HG03045 (cell line): Measurements from ENCODE around the gene RIPOR3.
"Not testable (repeated sequence)": the region's sequence is repeated elsewhere in the genome, so short reads cannot be mapped to it uniquely, and the experiment has no call there.

Experiments
- ATAC-seq: cut with Tn5 transposase; IDR thresholded peaks from one replicate; pipeline ENCODE4 v1.9.1; 2021; ENCODE audit warnings: mild to moderate bottlenecking, moderate library complexity; ENCODE audit not compliant: unreplicated experiment

The RIPOR3 gene

DNA sequence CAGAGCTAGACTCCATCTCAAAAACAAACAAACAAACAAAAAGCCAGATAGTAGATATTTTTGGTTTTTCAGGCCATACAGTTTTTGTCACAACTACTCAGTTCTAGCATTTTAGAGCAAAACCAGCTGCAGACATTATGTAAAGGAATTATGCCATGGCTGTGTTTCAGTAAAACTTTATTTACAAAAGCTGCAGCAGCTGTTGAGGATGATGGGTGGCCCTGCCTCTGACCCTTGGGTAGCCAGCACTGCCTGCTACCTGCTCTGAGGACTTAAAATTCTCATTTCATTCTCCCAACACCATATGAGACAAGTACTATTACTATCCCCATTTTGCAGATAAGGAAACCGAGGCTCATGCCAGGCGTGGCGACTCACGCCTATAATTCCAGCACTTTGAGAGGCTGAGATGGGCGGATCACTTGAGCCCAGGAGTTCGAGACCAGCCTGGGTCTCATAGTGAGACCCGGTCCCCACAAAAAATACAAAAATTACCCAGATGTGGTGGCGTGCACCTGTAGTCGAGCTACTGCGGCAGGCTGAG is 56.3 kb downstream of the RIPOR3 start:
- ATAC-seq = no peak

DNA sequence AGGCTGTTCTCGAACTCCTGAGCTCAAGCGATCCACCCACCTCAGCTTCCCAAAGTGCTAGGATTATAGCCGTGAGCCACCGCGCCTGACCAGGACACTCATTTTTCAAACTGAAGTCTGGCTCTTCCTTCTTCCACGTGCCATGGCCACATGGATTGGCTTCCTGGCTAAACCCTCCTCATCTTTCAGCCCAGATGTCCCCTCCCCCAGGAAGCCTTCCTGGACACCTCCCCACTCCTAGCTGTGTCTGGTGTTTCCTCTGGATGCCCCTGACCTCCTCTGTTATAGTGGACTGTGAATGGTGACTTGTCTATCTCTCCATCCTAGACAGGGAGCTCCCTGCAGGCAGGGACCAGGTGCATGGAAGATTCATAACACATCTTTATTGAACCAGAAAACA is 57.2 kb downstream of the RIPOR3 start:
- no peak for ATAC-seq

DNA sequence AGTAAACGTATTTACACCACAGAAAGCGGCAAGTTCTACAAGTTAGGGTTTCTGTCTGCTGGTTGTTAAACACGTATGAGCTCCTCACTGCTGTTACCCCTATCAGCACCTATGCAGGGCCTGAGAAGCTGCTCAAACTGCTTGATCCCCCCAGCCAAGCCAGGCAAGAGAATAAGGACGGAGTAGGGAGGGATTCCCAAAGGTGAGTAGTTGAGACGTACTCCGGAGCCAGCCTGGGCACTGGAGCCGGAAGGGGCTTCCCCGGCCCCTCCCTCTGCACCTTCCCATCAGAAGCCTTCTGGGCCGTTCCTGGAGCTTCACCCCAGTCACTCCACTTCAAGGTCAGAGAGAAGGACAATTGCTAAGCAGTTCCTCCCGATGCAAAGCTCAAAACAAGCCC is 58.0 kb downstream of the RIPOR3 start:
- ATAC-seq = no peak

- no peak for ATAC-seq
These were observed 58.6 kb downstream of the RIPOR3 start for GRCh38 chr20:50632701-50633100.

GRCh38 chr20:50632236-50632635 is 59.1 kb downstream of the RIPOR3 start:
- ATAC-seq = no peak

DNA sequence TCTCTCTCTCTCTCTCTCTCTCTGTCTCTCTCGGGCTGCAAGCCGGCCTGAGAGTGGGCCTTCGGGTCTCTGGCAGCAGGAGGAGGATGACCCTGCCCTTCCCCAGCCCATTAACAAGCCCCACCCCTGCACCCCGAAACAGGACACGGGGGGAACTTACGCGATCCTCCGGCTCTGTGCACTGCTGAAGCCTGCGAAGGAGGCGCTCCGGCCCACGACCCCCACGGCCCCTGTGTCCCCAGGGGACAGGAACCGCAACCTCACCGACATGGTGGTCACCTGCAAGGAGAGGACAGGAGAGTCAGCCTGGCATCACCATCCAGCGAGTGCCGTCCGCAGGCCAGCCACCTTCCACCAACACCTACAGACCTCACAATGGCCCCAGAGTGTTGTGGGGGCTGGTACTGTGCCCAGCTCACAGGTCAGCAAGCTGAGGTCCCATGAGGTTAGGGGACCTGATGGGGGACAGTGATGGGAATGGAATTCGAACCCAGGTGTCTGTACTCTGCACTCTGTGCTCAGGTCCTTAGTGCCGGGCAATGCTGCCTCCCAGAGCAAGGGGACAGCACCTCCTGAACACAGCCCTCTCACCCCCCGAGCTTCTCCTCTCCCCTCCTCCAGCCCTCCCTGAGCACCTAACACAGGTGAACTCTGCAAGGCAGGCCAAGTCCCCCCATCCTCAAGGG is 60.6 kb downstream of the RIPOR3 start:
- ATAC-seq = no peak

DNA sequence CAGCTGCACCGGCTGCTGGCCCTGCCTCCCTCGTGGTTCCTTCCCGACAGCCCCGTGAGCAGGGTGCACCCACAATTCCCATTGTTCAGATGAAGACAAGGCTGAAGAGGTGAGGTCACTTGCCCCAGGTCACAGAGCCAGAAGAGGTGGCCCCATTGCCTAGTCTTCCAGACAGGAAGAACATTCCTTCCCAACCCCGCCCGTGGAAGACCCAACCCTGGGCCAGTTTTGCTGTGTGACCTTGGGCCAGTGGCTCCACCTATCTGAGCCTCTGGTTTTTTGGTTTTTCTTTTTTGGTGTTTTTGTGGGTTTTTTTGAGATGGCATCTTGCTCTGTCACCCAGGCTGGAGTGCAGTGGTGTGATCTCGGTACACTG is 61.7 kb downstream of the RIPOR3 start:
- ATAC-seq = no peak

DNA sequence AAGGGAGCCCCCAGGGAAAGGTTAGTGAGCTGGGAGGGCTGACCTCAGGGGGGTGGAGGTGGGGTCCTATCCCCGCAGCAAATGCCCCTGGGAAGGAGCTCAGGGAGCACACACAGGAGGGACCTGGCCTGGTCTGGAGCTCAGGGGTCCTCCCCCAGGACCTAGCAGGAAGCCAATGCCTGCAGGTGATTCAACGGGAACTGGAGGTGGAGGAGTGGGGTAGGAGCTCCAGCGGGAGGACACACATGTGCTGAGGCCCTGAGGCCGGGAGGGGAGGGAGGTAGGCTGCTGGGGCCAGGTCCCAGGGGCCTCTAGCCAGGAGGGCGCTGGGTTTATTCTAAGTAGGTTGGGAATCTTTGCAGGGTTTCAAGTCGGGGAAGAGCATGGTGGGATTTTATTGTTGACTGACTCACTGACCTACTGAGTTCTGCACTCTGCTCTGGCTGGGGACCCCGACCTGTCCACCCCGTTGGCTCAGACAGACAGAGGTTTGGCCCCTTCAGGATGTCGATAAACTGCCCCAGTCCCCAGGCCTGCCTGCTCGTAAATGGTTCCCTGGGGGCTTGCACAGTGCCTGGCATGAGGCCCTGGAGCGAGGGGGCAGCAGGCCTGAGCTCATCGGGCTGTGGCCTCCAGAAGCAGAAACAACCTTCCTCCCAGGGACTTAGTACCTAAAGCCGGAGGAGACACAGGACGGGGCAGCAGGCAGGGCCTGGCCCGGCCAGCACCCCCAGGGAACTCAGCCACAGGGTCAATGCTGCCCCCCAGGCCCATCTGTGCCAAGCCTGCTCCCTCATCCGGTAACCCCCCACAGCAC is 62.3 kb downstream of the RIPOR3 start:
- no peak for ATAC-seq

DNA sequence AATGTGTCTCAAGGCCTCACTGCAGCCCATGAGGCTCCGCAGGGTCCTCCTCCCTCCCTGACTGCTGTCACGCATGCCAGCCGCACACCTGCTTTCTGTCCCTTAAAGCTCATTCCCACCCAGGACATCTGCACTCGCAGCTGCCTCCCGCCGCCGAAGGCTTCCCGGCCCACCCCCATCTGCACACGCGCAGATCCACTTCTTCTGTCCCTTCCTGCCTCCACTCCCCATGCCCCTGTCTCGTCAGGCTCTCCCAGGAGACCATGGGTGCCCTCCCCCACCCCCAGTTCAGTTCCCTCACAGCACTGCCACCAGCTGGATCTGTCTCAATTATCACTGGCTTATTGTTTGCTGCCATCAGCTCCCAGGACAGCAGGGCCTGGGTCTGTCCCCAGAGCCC is 63.0 kb downstream of the RIPOR3 start:
- no peak for ATAC-seq

- ATAC-seq = no peak
These were observed 63.6 kb downstream of the RIPOR3 start for GRCh38 chr20:50627747-50628146.

DNA sequence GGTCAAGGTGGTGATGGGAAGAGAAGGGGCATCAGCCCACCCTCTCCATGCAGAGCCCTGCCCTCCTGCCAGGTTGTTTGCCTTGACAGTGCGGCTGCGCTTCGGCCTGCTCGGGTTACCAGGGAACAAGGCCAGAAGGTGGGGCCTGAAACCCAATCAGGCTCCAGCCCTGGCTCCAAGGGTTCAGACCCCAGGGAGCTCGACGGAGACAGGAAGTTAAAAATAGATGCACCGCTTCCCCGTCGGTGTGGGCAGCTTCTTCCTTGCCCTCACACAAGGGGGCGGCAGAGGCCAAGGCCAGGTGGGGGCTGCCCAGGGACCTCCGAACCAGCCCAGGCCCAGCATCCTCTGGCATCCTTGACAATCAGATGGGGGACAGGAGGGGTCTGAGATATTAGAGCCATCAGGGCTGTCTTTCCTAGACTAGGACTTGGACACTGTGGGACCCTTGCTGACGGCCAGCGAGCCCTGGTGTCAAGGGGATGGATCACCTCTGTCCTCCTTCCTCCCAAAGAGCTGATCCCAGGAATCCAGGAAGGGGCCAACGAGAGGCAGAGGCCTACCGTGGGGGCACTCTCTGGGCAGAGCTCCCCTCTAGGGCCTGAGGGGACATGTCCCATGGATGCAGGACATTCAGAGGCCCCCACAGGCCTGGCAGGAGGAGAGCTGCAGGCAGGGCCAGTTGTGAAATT is 65.2 kb downstream of the RIPOR3 start:
- ATAC-seq = no peak

- no peak for ATAC-seq
These were observed 66.9 kb downstream of the RIPOR3 start for GRCh38 chr20:50624351-50625016.

- no peak for ATAC-seq
These were observed 70.2 kb downstream of the RIPOR3 start for GRCh38 chr20:50621068-50621665.

DNA sequence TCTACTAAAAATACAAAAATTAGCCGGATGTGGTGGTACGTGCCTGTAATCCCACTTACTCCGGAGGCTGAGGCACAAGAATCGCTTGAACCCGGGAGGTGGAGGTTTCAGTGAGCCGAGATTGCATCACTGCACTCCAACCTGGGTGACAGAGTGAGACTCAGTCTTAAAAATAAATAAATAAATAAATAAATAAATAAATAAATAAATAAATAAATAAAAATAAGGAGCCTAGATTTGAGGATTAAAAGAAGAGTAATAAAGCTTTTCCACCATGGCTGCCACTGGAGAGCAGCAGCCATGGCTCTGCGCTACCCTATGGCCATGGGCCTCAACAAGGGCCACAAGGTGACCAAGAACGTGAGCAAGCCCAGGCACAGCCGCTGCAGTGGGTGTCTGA is 70.9 kb downstream of the RIPOR3 start:
- not testable (repeated sequence) for ATAC-seq

DNA sequence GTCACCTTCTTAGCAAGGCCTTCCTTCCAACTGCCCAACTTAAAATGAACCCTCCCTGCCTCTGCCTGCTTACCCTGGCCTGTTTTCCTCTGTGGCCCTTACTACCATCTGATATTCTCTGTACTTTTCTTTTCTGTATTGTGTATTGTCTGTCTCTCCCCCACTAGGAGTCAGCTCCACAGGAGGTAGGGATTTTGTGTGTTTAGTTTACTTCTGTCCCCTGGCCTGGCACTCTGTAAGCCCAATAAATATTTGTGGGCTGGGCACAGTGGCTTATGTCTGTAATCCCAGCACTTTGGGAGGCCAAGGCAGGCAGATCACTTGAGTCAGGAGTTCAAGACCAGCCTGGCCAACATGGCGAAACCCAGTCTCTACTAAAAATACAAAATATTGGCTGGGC is 72.8 kb downstream of the RIPOR3 start:
- no peak for ATAC-seq

DNA sequence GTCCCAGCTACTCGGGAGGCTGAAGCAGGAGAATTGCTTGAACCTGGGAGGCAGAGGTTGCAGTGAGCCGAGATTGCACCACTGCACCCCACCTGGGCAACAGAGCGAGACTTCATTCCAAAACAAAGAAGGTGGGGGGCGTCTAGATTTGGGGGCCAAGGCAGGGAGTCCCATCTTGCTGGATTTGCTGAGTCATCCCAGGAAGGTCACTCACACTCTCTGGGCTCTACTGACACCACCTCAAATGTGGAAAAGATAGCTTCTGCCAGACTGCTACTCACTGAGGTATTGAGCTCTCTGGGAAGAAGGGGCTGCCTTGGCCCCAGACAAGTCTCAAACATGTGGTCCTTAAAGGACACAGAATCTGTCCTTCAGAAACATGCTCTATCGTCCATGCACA is 74.3 kb downstream of the RIPOR3 start:
- no peak for ATAC-seq

GRCh38 chr20:50615407-50615806 is 75.9 kb downstream of the RIPOR3 start:
- ATAC-seq = no peak

DNA sequence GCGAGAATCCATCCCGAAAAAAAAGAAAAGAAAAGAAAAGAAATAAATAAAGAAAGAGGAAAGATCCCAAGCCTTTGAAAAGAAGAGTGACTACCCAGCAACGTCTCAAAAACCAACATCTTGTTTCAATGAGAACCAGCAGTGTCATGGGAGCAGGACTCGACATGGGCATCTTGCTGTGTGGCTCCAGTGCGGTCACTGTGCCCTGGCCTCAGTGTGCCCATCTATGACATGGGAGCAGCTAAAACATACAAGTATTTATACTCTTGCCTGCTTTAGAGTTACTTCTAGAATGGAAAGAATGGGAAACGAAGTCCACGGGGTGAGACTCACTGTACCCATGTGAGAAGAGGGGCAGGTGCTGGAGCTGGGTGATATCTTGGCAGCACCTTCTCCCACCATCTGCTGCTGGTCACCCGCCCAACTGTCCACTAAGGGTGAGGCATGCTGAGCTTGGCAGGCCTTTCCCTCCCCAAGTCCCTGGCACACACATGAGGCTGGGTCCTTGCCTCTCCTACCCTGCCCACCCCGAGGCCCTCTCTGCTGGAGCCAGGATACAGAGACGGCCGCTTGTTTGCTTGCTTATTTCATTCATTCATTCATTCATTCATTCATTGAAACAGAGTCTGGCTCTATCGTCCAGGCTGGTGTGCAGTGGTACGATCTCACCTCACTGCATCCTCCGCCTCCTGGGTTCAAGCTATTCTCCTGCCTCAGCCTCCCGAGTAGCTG is 77.7 kb downstream of the RIPOR3 start:
- ATAC-seq = no peak

DNA sequence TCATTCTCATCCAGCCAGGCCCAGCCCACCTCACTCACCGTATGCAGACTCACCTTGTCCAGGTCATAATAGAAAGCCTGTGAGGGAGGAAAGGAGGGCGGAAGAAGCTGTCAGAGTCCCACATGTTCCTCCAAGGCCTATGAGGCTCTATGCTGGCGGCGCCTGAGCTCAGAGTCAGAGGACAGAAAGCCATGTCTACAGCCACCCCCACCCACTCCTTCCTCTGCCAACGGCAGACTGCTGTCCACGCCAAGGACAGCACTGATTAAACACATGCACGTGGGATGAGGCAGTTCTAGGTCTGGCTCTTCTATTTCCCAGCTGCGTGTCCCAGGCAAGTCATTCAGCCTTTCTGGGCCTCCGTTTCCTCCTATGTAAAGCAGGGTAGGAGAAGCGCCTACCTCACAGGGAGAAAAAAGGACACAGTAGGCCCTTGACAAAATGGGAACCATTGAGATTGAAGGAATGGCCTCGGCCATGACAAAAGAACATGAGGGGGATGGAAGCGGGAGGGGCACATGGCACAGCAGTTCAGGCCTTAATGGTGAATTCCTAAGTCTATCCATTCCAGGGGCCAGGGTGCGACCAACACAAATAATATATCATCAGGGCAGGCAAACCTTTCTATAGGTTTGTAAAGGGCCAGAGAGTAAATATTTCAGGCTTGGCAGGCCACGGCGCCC is 80.1 kb downstream of the RIPOR3 start:
- ATAC-seq = no peak
